Uterus (tissue), 2 donors: Measurements from ENCODE around the gene SMIM10L2A.

Experiments used
- CTCF ChIP-seq, 4 experiments: fragments of 200-600 bp in 2 of 4; fragments of 450-650 bp in 2 of 4; sonication (generic) in 2 of 4; IDR thresholded peaks; one replicate each; pipeline ENCODE4 v1.5.1; 2016 to 2019; ENCODE audit warnings: antibody characterized with exemption in 4 of 4, mild to moderate bottlenecking in 2 of 4, moderate library complexity in 1 of 4
- POLR2A ChIP-seq, 2 donors: fragments of 450-650 bp; IDR thresholded peaks; one replicate each; pipeline ENCODE4 v1.6.1; 2016; ENCODE audit warnings: antibody characterized with exemption in 2 of 2, mild to moderate bottlenecking in 1 of 2, moderate library complexity in 1 of 2

- TF ChIP-seq CTCF (IDR thresholded peaks at IDR 0.05) (no peak), POLR2A (IDR thresholded peaks at IDR 0.05) (no peak)
Measured at GRCh38 chrX:135435933-135436332, 14.2 kb downstream of the SMIM10L2A start.
